Vagina (tissue), 2 donors: ENCODE results near the gene EXO1. TPM values are rescaled to one million over a fixed set of nuclear protein-coding genes. Genes with fewer than 3 reads are reported as not detected.

Experiments
- DNase-seq, 2 donors: peaks; one replicate each; pipeline ENCODE4 v3.0.0-alpha.2; 2017; ENCODE audit errors: extremely low spot score in 2 of 2
- H3K27ac ChIP-seq: fragments of 200-600 bp; sonication (generic); one replicate; pipeline ENCODE4 v1.5.1; 2019
- H3K27me3 ChIP-seq: fragments of 200-600 bp; sonication (generic); one replicate; pipeline ENCODE4 v1.5.1; 2019
- H3K36me3 ChIP-seq, 2 donors: fragments of 200-600 bp; sonication (generic); one replicate each; pipeline ENCODE4 v1.5.1; 2017 to 2019
- H3K4me1 ChIP-seq: fragments of 200-600 bp; sonication (generic); one replicate; pipeline ENCODE4 v1.5.1; 2019
- H3K4me3 ChIP-seq, 2 donors: fragments of 200-600 bp; sonication (generic); 1 replicate in 1 of 2; 2 replicates in 1 of 2; pipeline ENCODE4 v1.5.1; 2016 to 2019
- H3K9me3 ChIP-seq: fragments of 200-600 bp; sonication (generic); one replicate; pipeline ENCODE4 v1.5.1; 2019
- POLR2A ChIP-seq, 2 donors: fragments of 450-650 bp; IDR thresholded peaks; one replicate each; pipeline ENCODE4 v1.6.1; 2017; ENCODE audit warnings: antibody characterized with exemption in 2 of 2, mild to moderate bottlenecking in 2 of 2, moderate library complexity in 2 of 2
- POLR2AphosphoS5 ChIP-seq, 2 donors: sonication (generic); formaldehyde crosslinking; IDR thresholded peaks; one replicate each; pipeline ENCODE4 v1.9.0; 2017; ENCODE audit warnings: antibody characterized with exemption in 2 of 2, mild to moderate bottlenecking in 2 of 2, low read depth in 1 of 2; ENCODE audit not compliant: insufficient read depth in 1 of 2
- intact Hi-C: fragments of 100-400 bp; cut with DNase I; formaldehyde crosslinking; loops from one replicate; pipeline ENCODE4 v1.15.1; 2023
- total RNA-seq: library from RNA; depleted of rRNA; stranded (reverse); fragments of >200 nt; gene quantifications from one replicate; pipeline ENCODE4 v1.2.3, GENCODE V29; 2016
- TF ChIP-seq, protein P1 (sequence below), 3 experiments: fragments of 450-650 bp in 2 of 3; fragments of 200-600 bp in 1 of 3; sonication (generic) in 1 of 3; IDR thresholded peaks; one replicate each; pipeline ENCODE4 v1.5.1; 2017 to 2019; ENCODE audit warnings: antibody characterized with exemption in 3 of 3, mild to moderate bottlenecking in 2 of 3, moderate library complexity in 2 of 3

Gene EXO1
- total RNA-seq, 1 donor from 2014 or later = 10.6 TPM

GRCh38 chr1:241927321-241927720 is 79.3 kb downstream of the EXO1 start:
- Histone ChIP-seq H3K9me3 (no peaks in the 10 kb centered on the region), H3K27ac (no peak overlapping the region), H3K27me3 (no peaks in the 10 kb centered on the region), H3K36me3 (no peaks in the 10 kb centered on the region), H3K4me1 (no peaks in the 10 kb centered on the region), H3K4me3 (no peak overlapping the region)
- no peak for DNase-seq
- TF ChIP-seq POLR2A (IDR thresholded peaks at IDR 0.05) (no peak), POLR2AphosphoS5 (IDR thresholded peaks at IDR 0.05; ENCODE audit: insufficient read depth in 1 of 2, low read depth in 1 of 2) (no peak)
- TF ChIP-seq, protein P1, sequence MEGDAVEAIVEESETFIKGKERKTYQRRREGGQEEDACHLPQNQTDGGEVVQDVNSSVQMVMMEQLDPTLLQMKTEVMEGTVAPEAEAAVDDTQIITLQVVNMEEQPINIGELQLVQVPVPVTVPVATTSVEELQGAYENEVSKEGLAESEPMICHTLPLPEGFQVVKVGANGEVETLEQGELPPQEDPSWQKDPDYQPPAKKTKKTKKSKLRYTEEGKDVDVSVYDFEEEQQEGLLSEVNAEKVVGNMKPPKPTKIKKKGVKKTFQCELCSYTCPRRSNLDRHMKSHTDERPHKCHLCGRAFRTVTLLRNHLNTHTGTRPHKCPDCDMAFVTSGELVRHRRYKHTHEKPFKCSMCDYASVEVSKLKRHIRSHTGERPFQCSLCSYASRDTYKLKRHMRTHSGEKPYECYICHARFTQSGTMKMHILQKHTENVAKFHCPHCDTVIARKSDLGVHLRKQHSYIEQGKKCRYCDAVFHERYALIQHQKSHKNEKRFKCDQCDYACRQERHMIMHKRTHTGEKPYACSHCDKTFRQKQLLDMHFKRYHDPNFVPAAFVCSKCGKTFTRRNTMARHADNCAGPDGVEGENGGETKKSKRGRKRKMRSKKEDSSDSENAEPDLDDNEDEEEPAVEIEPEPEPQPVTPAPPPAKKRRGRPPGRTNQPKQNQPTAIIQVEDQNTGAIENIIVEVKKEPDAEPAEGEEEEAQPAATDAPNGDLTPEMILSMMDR (IDR thresholded peaks at IDR 0.05) = no peak
- intact Hi-C loops = no loop called here

DNA sequence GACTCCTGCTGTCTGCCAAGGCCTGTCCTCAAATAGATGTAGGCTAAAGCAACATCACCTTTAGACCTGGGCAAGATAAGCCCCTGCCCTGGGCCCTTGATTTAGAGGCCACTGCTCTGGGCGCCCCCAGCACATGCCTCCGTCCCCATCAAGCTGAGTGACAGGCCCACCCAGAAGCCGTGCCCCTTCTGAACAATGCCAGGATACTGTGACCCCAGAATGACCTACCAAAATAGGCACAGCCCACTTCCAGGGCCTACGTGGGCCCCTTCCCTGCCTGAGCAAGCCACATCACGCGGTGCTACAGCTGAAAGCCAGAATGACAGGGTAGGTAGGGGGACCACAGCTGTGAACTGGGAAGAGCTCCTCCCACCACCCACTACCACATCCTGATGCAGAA is 84.8 kb downstream of the EXO1 start:
- TF ChIP-seq, protein P1 (IDR thresholded peaks at IDR 0.05) = no peak
- no peak for TF ChIP-seq POLR2AphosphoS5 (IDR thresholded peaks at IDR 0.05; ENCODE audit: insufficient read depth in 1 of 2, low read depth in 1 of 2)
- TF ChIP-seq POLR2A (IDR thresholded peaks at IDR 0.05) = no peak
- Histone ChIP-seq H3K27ac (no peak overlapping the region), H3K27me3 (no peaks in the 10 kb centered on the region), H3K36me3 (no peaks in the 10 kb centered on the region), H3K4me1 (peaks cover 7% of the 10 kb centered on the region), H3K4me3 (no peak overlapping the region), H3K9me3 (no peaks in the 10 kb centered on the region)
- intact Hi-C loops = no loop called here
- DNase-seq = no peak

DNA sequence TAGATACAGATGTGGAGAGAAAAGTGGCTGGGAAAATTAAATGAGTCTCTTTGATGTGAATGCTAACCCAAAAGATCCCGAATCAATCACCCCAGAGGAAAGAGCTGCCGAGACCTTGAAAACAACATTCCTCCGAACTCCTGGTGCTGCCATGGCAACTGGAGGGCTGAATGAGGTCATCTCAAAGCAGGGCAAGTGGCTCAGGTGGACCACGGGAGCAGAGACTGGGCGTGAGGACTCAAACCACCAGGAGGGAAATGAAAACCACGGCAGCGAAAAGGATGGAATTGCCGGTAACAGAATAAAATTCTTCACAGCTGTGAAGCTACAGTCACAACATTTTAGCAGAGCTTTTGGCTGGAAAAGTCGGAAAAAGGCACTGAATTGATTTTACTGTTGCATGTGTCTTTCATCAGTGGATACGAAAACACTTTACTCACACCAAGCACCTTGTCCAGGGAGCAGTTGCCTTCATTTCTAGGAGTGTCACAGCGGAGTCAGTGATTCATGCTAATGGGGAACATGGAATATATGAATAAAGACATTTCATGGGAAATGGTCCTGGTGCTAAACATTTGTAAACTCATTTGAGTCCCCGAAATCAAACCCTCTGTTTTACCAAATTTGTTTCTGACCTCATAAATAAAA is 86.3 kb downstream of the EXO1 start:
- H3K36me3 ChIP-seq = no peaks in the 10 kb centered on the region
- intact Hi-C loops = no loop called here
- no peak overlapping the region for H3K27ac ChIP-seq
- peaks cover 7% of the 10 kb centered on the region for H3K4me1 ChIP-seq
- TF ChIP-seq, protein P1 (IDR thresholded peaks at IDR 0.05) = no peak
- no peak for TF ChIP-seq POLR2A (IDR thresholded peaks at IDR 0.05)
- no peak for TF ChIP-seq POLR2AphosphoS5 (IDR thresholded peaks at IDR 0.05; ENCODE audit: insufficient read depth in 1 of 2, low read depth in 1 of 2)
- no peak for DNase-seq
- no peaks in the 10 kb centered on the region for H3K27me3 ChIP-seq
- H3K4me3 ChIP-seq = no peak overlapping the region
- H3K9me3 ChIP-seq = no peaks in the 10 kb centered on the region

- intact Hi-C loops = no loop called here
- H3K4me3 ChIP-seq = no peak overlapping the region
- peaks cover 7% of the 10 kb centered on the region for H3K4me1 ChIP-seq
- no peaks in the 10 kb centered on the region for H3K36me3 ChIP-seq
- no peak for DNase-seq
- TF ChIP-seq POLR2AphosphoS5 (IDR thresholded peaks at IDR 0.05; ENCODE audit: insufficient read depth in 1 of 2, low read depth in 1 of 2) (no peak), POLR2A (IDR thresholded peaks at IDR 0.05) (no peak)
- TF ChIP-seq, protein P1 (IDR thresholded peaks at IDR 0.05) = no peak
- H3K27ac ChIP-seq = no peak overlapping the region
- no peaks in the 10 kb centered on the region for H3K27me3 ChIP-seq
- H3K9me3 ChIP-seq = no peaks in the 10 kb centered on the region
Measured at GRCh38 chr1:241934866-241935265, 86.9 kb downstream of the EXO1 start.

Other genes with a start within 250 kb of the EXO1 start
- 11.3 TPM for gene CHML, start 207.8 kb upstream of the EXO1 start, total RNA-seq
- gene OPN3, start 207.8 kb upstream of the EXO1 start, total RNA-seq = 15.5 TPM
- gene WDR64, start 195.9 kb upstream of the EXO1 start, total RNA-seq = not detected
- gene BECN2, start 109.6 kb downstream of the EXO1 start, total RNA-seq = not detected
- 1.2 TPM for gene MAP1LC3C, start 150.9 kb downstream of the EXO1 start, total RNA-seq